Type B pancreatic cell (in vitro differentiated cells): ENCODE results near the gene LITAF. TPM values are rescaled to one million over a fixed set of nuclear protein-coding genes. Genes with fewer than 3 reads are reported as not detected.

ENCODE experiments used
- DNase-seq: peaks from one replicate; pipeline ENCODE4 v3.0.0; 2021; ENCODE audit warnings: mixed read lengths; ENCODE audit not compliant: unreplicated experiment; ENCODE audit errors: extremely low spot score
- H3K27ac Mint-ChIP-seq: 2 replicates; pipeline ENCODE4 v1.8.0; 2021; ENCODE audit warnings: mild to moderate bottlenecking, mixed read lengths
- H3K27me3 Mint-ChIP-seq: 2 replicates; pipeline ENCODE4 v1.8.0; 2021; ENCODE audit warnings: mixed read lengths
- H3K36me3 Mint-ChIP-seq: 2 replicates; pipeline ENCODE4 v1.8.0; 2021; ENCODE audit warnings: mixed read lengths
- H3K4me1 Mint-ChIP-seq: one replicate; pipeline ENCODE4 v1.8.0; 2021; ENCODE audit warnings: mixed read lengths; ENCODE audit not compliant: unreplicated experiment
- H3K4me3 Mint-ChIP-seq: 2 replicates; pipeline ENCODE4 v1.8.0; 2021; ENCODE audit warnings: mild to moderate bottlenecking, mixed read lengths
- H3K9me3 Mint-ChIP-seq: 2 replicates; pipeline ENCODE4 v1.8.0; 2021; ENCODE audit warnings: mixed read lengths
- total RNA-seq: library from RNA; stranded (reverse); gene quantifications from 2 replicates; pipeline ENCODE4 v1.2.1, GENCODE V29; 2021; ENCODE audit warnings: low replicate concordance
- TF ChIP-seq, protein P1 (sequence below): fragments of 200-600 bp; sonication (generic); conservative IDR thresholded peaks from 2 replicates; pipeline ENCODE4 v1.5.0; 2021; ENCODE audit warnings: antibody characterized with exemption, mild to moderate bottlenecking

LITAF gene
- total RNA-seq, 1 donor from 2014 or later: 49.8 TPM

DNA sequence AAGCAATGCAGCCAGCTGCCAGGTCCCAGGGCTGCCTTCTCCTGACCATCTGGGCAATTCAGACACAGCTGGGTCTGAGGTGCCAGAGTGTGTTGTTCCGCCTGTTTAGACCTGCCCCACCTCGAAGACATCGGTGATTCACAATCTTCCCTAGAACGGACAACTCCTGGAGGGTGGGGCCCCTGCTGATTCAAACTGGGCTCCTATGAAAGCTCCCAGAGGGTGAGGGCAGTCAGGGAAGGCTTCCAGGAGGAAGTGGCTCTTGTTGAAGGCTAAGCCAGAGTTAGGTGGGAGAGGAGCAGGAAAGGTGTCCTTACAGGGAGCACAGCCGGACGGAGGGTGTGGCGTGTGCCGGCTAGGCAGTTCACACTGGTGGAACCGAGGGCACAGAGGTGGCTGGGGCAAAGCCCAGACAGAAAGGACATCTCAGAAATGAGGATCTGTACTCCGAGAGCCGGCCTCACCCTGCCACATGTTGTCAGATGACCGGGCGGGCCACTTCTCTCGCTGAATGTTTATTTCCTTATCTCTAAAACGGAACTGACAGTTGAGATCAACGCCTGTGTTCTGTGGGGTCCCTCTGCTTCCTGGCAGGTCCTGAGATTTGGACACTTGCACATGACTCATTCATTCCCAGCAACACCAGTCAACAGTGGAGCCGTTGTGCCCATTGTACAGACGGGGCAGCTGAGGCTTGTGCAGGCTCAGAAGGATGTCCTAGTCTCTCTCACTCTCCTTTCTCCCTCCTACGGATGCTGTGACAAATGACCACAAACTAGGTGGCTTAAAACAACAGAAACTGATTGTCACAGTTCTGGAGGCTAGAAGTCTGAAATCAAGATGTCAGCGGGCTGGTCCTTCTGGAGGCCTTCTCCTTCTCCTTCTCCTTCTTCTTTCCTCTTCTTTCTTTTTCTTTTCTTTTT is 26.9 kb upstream of the LITAF start:
- H3K27me3 Mint-ChIP-seq: peaks cover 3% of the 10 kb centered on the region
- DNase-seq: no peak
- peak overlapping the region; percentile 89 for H3K27ac Mint-ChIP-seq
- TF ChIP-seq, protein P1, sequence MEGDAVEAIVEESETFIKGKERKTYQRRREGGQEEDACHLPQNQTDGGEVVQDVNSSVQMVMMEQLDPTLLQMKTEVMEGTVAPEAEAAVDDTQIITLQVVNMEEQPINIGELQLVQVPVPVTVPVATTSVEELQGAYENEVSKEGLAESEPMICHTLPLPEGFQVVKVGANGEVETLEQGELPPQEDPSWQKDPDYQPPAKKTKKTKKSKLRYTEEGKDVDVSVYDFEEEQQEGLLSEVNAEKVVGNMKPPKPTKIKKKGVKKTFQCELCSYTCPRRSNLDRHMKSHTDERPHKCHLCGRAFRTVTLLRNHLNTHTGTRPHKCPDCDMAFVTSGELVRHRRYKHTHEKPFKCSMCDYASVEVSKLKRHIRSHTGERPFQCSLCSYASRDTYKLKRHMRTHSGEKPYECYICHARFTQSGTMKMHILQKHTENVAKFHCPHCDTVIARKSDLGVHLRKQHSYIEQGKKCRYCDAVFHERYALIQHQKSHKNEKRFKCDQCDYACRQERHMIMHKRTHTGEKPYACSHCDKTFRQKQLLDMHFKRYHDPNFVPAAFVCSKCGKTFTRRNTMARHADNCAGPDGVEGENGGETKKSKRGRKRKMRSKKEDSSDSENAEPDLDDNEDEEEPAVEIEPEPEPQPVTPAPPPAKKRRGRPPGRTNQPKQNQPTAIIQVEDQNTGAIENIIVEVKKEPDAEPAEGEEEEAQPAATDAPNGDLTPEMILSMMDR: no peak
- no peaks in the 10 kb centered on the region for H3K9me3 Mint-ChIP-seq
- peaks cover 15% of the 10 kb centered on the region for H3K4me1 Mint-ChIP-seq
- H3K4me3 Mint-ChIP-seq: no peak overlapping the region
- no peaks in the 10 kb centered on the region for H3K36me3 Mint-ChIP-seq

DNA sequence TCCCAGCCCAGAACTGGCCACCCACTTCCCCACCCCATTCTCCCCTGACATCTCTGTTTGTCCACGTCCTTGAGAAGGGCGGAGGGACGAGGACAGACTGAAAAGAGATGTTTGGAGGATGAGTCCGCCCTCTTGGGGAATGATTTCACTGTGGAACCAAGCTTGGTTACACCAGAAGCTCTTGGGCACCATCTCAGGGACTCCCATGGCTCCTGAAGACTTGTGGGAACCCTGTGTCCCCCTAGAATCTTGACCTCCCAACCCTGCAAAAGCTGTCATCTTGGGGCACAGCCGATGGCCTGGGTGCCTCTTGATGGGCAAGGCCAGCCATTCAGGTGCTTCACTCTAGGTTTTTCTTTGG is 25.9 kb upstream of the LITAF start:
- H3K27me3 Mint-ChIP-seq: peaks cover 3% of the 10 kb centered on the region

DNA sequence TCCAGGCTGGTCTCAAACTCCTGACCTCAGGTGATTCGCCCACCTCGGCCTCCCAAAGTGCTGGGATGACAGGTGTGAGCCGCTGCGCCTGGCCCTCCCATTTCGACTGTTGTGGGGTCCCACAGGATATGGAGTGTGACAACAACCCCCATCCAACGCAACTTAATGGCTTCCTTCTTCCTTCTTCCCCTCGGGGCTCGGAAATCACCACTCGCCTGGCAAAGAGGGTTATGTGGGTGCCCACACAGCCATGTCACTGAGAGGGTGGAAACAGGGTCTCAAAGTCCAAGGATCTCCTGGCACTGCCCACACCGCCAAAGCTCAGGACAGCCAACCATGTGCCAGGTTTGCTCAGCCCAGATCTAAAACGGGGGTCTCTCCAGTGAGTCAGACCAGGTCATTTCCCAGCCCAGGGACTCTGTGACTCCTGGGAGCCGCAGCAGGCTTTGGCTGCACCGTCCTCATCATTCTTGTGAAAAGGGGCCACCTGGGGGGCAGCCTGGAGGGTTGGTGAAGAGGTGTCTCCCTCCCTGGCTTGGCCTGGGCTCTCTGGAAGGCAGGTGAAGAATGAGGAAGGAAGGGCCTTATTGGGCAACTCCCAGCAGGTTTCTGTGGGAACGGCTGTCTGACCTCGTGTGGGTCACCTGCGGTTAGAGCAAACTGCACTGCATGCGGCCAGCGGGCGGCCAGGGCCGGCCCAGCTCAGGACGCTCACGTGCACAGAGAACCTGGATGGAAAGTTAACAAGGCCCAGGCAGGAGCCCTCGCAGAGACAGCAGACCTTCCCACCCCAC is 25.3 kb upstream of the LITAF start:
- H3K9me3 Mint-ChIP-seq: no peaks in the 10 kb centered on the region
- H3K4me1 Mint-ChIP-seq: peaks cover 15% of the 10 kb centered on the region
- no peaks in the 10 kb centered on the region for H3K36me3 Mint-ChIP-seq
- TF ChIP-seq, protein P1: no peak
- H3K27me3 Mint-ChIP-seq: peaks cover 3% of the 10 kb centered on the region
- DNase-seq: no peak
- H3K4me3 Mint-ChIP-seq: no peak overlapping the region
- H3K27ac Mint-ChIP-seq: peak overlapping the region; percentile 58

More for the DNA sequence above, 25.9 kb upstream of the LITAF start:
- no peak for DNase-seq
- Mint-ChIP-seq H3K4me1 (peaks cover 15% of the 10 kb centered on the region), H3K27ac (peak overlapping the region; percentile 89), H3K9me3 (no peaks in the 10 kb centered on the region), H3K4me3 (no peak overlapping the region), H3K36me3 (no peaks in the 10 kb centered on the region)
- TF ChIP-seq, protein P1: no peak

DNA sequence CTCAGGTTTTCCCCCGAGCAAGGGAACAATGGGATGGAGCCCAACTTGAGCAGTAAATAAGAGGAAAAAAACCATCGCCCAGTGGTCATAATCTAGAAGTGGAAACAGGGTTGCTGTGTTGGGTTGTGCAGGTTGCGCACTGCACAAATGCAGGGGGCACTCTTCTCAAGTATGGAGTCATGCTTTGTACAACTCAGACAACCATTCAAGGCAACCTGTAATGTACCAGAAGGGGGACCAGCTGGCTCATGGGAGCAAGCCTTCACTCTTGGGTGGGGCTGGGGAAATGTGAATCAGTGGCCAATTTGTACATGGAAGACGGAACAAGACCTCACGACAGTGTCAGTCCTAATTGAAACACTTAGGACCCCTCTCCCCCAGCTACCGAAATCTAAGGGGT is 23.9 kb upstream of the LITAF start:
- DNase-seq: no peak
- Mint-ChIP-seq H3K9me3 (no peaks in the 10 kb centered on the region), H3K4me1 (peaks cover 15% of the 10 kb centered on the region), H3K27ac (no peak overlapping the region), H3K27me3 (peaks cover 3% of the 10 kb centered on the region), H3K36me3 (no peaks in the 10 kb centered on the region), H3K4me3 (no peak overlapping the region)
- TF ChIP-seq, protein P1: no peak

DNA sequence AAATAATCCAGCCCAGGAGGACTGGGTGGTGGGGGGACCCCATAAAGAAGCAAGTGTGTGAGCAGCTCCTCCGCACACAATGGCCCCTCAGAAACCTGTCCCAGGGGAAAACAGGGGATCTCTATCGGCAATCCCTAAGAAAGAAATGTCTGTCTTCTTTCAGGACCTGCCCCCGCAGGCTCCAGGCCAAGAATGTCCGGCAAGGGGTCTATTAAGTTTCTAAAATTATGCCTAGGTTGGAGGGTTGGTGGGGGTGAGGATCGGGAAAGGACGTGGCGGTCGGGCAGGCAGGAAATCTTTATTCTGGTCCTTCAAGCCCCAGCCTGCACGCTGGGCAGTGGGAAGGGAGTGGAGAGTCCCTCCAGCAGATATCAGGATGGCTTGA is 23.4 kb upstream of the LITAF start:
- peaks cover 3% of the 10 kb centered on the region for H3K27me3 Mint-ChIP-seq
- H3K27ac Mint-ChIP-seq: no peak overlapping the region
- TF ChIP-seq, protein P1: no peak
- H3K36me3 Mint-ChIP-seq: no peaks in the 10 kb centered on the region
- no peak overlapping the region for H3K4me3 Mint-ChIP-seq
- no peaks in the 10 kb centered on the region for H3K9me3 Mint-ChIP-seq
- peaks cover 15% of the 10 kb centered on the region for H3K4me1 Mint-ChIP-seq
- DNase-seq: no peak
